Neural progenitor cell (in vitro differentiated cells): Measurements from ENCODE around the gene ZRANB2. TPM values are rescaled to one million over a fixed set of nuclear protein-coding genes. Genes with fewer than 3 reads are reported as not detected.

ENCODE experiments used
- DNase-seq: peaks from one replicate; pipeline ENCODE4 v3.0.0-alpha.2; 2016; ENCODE audit warnings: low spot score
- H2AFZ ChIP-seq: fragments of 200-600 bp; sonication (generic); replicated peaks from 2 replicates; pipeline ENCODE4 v1.6.1; 2016; ENCODE audit warnings: antibody characterized with exemption
- H3F3A ChIP-seq: fragments of 200-600 bp; sonication (generic); 2 replicates; pipeline ENCODE4 v1.6.1; 2016; ENCODE audit warnings: antibody characterized with exemption, low read depth
- H3K27ac ChIP-seq: fragments of 200-600 bp; sonication (generic); 2 replicates; pipeline ENCODE4 v1.5.1; 2016; ENCODE audit warnings: mild to moderate bottlenecking
- H3K27me3 ChIP-seq: fragments of 200-600 bp; sonication (generic); 2 replicates; pipeline ENCODE4 v1.6.1; 2016; ENCODE audit warnings: mild to moderate bottlenecking, moderate library complexity
- H3K36me3 ChIP-seq: fragments of 200-600 bp; sonication (generic); 2 replicates; pipeline ENCODE4 v1.5.1; 2016
- H3K4me1 ChIP-seq: fragments of 200-600 bp; sonication (generic); 2 replicates; pipeline ENCODE4 v1.6.1; 2016; ENCODE audit warnings: mixed run types
- H3K4me2 ChIP-seq: fragments of 200-600 bp; sonication (generic); 2 replicates; pipeline ENCODE4 v1.6.1; 2016
- H3K4me3 ChIP-seq: fragments of 200-600 bp; sonication (generic); 2 replicates; pipeline ENCODE4 v1.5.1; 2016
- H3K79me2 ChIP-seq: fragments of 200-600 bp; sonication (generic); 2 replicates; pipeline ENCODE4 v1.6.1; 2016; ENCODE audit warnings: low read depth
- H3K9ac ChIP-seq: fragments of 200-600 bp; sonication (generic); 2 replicates; pipeline ENCODE4 v1.6.1; 2016
- H3K9me3 ChIP-seq: fragments of 200-600 bp; sonication (generic); 2 replicates; pipeline ENCODE4 v1.5.1; 2016; ENCODE audit warnings: low read depth
- H4K20me1 ChIP-seq: fragments of 200-600 bp; sonication (generic); 2 replicates; pipeline ENCODE4 v1.6.1; 2016; ENCODE audit warnings: low read depth
- H3K27ac Mint-ChIP-seq: 3 replicates; pipeline ENCODE4 v1.8.0; 2021; ENCODE audit warnings: mixed read lengths
- H3K27me3 Mint-ChIP-seq: 2 replicates; pipeline ENCODE4 v1.8.0; 2022; ENCODE audit warnings: low read depth, mild to moderate bottlenecking, inconsistent platforms, moderate library complexity, mixed read lengths; ENCODE audit not compliant: insufficient read depth
- H3K36me3 Mint-ChIP-seq: 3 replicates; pipeline ENCODE4 v1.8.0; 2021; ENCODE audit warnings: mixed read lengths
- H3K4me1 Mint-ChIP-seq: 3 replicates; pipeline ENCODE4 v1.8.0; 2021; ENCODE audit warnings: mixed read lengths
- H3K4me3 Mint-ChIP-seq: 3 replicates; pipeline ENCODE4 v1.8.0; 2021; ENCODE audit warnings: mild to moderate bottlenecking, moderate library complexity, mixed read lengths
- H3K9me3 Mint-ChIP-seq: 3 replicates; pipeline ENCODE4 v1.8.0; 2020; ENCODE audit warnings: mixed read lengths
- EZH2 ChIP-seq: fragments of 200-600 bp; sonication (generic); IDR thresholded peaks from 2 replicates; pipeline ENCODE4 v1.6.1; 2017; ENCODE audit warnings: antibody characterized with exemption, mild to moderate bottlenecking, moderate library complexity
- EZH2phosphoT487 ChIP-seq: fragments of 200-600 bp; sonication (generic); IDR thresholded peaks from 2 replicates; pipeline ENCODE4 v1.6.1; 2017; ENCODE audit warnings: antibody characterized with exemption
- total RNA-seq: library from RNA; depleted of rRNA; stranded (reverse); fragments of >200 nt; gene quantifications from 2 replicates; pipeline ENCODE4 v1.2.3, GENCODE V29; 2015; ENCODE audit warnings: low replicate concordance
- TF ChIP-seq, protein P1 (sequence below): fragments of 200-600 bp; sonication (generic); IDR thresholded peaks from 2 replicates; pipeline ENCODE4 v1.5.1; 2017; ENCODE audit warnings: antibody characterized with exemption, mild to moderate bottlenecking

Gene ZRANB2
- total RNA-seq, 1 donor from 2014 or later, result 126 TPM

DNA sequence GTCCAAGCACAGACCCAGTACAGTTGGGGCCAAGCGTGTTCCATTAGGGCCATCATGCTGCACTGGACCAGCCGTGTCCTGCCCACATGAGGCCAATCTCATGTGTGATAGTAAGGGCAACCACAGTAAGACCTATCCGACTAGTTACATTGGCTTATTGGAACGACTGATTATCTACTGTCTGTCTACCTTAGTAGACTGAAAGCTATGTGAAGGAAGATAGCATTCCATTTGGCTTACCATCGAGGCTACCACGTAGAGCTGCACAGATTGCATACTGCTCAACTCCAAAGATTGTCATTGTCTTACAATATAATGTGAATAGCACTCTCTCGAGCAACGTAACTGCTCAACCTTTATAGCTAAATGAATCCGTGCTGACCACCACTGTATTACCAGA, 43.8 kb downstream of the ZRANB2 start:
- Mint-ChIP-seq H3K36me3 (no peaks in the 10 kb centered on the region), H3K27me3 (peaks cover 7% of the 10 kb centered on the region), H3K4me3 (no peak overlapping the region), H3K4me1 (no peaks in the 10 kb centered on the region), H3K9me3 (no peaks in the 10 kb centered on the region), H3K27ac (no peak overlapping the region)
- no peak overlapping the region for H3K27ac ChIP-seq
- no peak for DNase-seq
- H2AFZ ChIP-seq, result no peak overlapping the region
- no peak overlapping the region for H3K4me3 ChIP-seq
- H3K36me3 ChIP-seq, result no peaks in the 10 kb centered on the region
- H3K27me3 ChIP-seq, result no peaks in the 10 kb centered on the region
- H3F3A ChIP-seq, result no peaks in the 10 kb centered on the region
- no peaks in the 10 kb centered on the region for H4K20me1 ChIP-seq
- no peak overlapping the region for H3K9ac ChIP-seq
- H3K4me2 ChIP-seq, result no peak overlapping the region
- TF ChIP-seq, protein P1, sequence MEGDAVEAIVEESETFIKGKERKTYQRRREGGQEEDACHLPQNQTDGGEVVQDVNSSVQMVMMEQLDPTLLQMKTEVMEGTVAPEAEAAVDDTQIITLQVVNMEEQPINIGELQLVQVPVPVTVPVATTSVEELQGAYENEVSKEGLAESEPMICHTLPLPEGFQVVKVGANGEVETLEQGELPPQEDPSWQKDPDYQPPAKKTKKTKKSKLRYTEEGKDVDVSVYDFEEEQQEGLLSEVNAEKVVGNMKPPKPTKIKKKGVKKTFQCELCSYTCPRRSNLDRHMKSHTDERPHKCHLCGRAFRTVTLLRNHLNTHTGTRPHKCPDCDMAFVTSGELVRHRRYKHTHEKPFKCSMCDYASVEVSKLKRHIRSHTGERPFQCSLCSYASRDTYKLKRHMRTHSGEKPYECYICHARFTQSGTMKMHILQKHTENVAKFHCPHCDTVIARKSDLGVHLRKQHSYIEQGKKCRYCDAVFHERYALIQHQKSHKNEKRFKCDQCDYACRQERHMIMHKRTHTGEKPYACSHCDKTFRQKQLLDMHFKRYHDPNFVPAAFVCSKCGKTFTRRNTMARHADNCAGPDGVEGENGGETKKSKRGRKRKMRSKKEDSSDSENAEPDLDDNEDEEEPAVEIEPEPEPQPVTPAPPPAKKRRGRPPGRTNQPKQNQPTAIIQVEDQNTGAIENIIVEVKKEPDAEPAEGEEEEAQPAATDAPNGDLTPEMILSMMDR, result no peak
- TF ChIP-seq EZH2 (no peak), EZH2phosphoT487 (no peak)
- no peaks in the 10 kb centered on the region for H3K79me2 ChIP-seq
- H3K9me3 ChIP-seq, result no peaks in the 10 kb centered on the region
- no peaks in the 10 kb centered on the region for H3K4me1 ChIP-seq

DNA sequence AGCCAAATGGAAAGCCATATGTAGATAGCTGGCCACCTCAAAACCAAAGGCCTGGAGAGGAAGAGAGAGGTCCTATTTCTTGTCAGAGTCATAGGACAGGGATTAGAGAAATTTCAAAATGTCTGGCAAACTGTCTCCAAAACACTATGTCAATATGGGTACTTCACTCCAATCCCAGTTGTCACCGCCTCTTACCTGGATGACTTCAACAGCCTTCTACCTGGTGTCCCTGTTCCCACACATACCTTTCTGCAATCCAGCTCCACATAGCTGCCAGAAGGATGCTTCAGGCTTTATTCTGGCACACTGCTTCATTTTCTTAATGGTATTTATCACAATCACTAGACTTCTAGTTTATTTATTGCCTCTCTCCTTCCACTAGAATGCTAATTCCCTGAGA, 47.7 kb downstream of the ZRANB2 start:
- no peaks in the 10 kb centered on the region for H3K27me3 ChIP-seq
- no peaks in the 10 kb centered on the region for H4K20me1 ChIP-seq
- H3K36me3 Mint-ChIP-seq, result no peaks in the 10 kb centered on the region
- no peaks in the 10 kb centered on the region for H3K79me2 ChIP-seq
- DNase-seq, result no peak
- H3K4me1 Mint-ChIP-seq, result no peaks in the 10 kb centered on the region
- H3K9ac ChIP-seq, result no peak overlapping the region
- no peak overlapping the region for H3K27ac ChIP-seq
- H3K4me2 ChIP-seq, result no peak overlapping the region
- no peaks in the 10 kb centered on the region for H3K9me3 ChIP-seq
- H3K4me3 Mint-ChIP-seq, result no peak overlapping the region
- TF ChIP-seq, protein P1, result no peak
- TF ChIP-seq EZH2phosphoT487, result no peak
- no peak for TF ChIP-seq EZH2
- H3K4me1 ChIP-seq, result no peaks in the 10 kb centered on the region
- no peak overlapping the region for H3K27ac Mint-ChIP-seq
- no peak overlapping the region for H3K4me3 ChIP-seq
- H3K36me3 ChIP-seq, result no peaks in the 10 kb centered on the region
- no peak overlapping the region for H2AFZ ChIP-seq
- no peaks in the 10 kb centered on the region for H3K9me3 Mint-ChIP-seq
- no peaks in the 10 kb centered on the region for H3K27me3 Mint-ChIP-seq
- H3F3A ChIP-seq, result no peaks in the 10 kb centered on the region

DNA sequence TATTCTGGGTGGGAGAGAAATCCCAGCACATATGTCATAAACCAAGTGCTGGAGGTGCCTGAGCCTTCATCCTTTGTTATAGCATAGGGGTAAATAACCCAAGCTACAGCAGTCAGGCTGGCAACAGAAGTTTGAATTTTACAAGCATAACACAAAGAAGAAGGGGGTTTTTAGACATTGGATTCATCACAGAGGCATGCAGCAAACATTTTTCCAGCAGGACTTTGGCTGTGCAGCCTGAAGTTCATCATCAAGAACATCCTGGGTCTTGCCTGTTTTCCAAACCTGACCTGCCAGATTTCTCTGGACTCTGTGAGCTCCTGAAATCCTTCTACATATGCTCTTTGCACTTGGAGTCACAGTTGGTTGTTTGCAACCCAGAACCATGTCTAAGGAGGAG, 49.4 kb downstream of the ZRANB2 start:
- Histone ChIP-seq H3K27ac (no peak overlapping the region), H3K9me3 (no peaks in the 10 kb centered on the region), H3K4me3 (no peak overlapping the region), H3K79me2 (no peaks in the 10 kb centered on the region), H3K9ac (no peak overlapping the region), H3F3A (no peaks in the 10 kb centered on the region), H3K27me3 (no peaks in the 10 kb centered on the region), H2AFZ (no peak overlapping the region), H3K4me1 (no peaks in the 10 kb centered on the region), H4K20me1 (no peaks in the 10 kb centered on the region), H3K4me2 (no peak overlapping the region), H3K36me3 (no peaks in the 10 kb centered on the region)
- no peaks in the 10 kb centered on the region for H3K4me1 Mint-ChIP-seq
- no peak for DNase-seq
- H3K36me3 Mint-ChIP-seq, result no peaks in the 10 kb centered on the region
- no peak overlapping the region for H3K4me3 Mint-ChIP-seq
- no peak overlapping the region for H3K27ac Mint-ChIP-seq
- no peak for TF ChIP-seq EZH2phosphoT487
- TF ChIP-seq, protein P1, result no peak
- no peak for TF ChIP-seq EZH2
- no peaks in the 10 kb centered on the region for H3K27me3 Mint-ChIP-seq
- no peaks in the 10 kb centered on the region for H3K9me3 Mint-ChIP-seq
